Liver (tissue), 9 donors: ENCODE measurements around the gene COG2. TPM values are rescaled to one million over a fixed set of nuclear protein-coding genes. Genes with fewer than 3 reads are reported as not detected.
A peak's percentile ranks its signal among the peaks of the same experiment; 100 is the strongest.

ENCODE experiments used
- DNase-seq: peaks from one replicate; pipeline ENCODE4 v3.0.0-alpha.2; 2017; ENCODE audit warnings: low spot score
- H3K27ac ChIP-seq, 2 donors: one replicate each; pipeline ENCODE4 v1.7.0; 2013; ENCODE audit warnings: inconsistent platforms in 2 of 2, low read length in 2 of 2, control low read depth in 1 of 2, low read depth in 1 of 2, mild to moderate bottlenecking in 1 of 2
- H3K27me3 ChIP-seq, 4 donors: one replicate each; pipeline versions ENCODE4 v1.6.1 to v1.7.0; 2013; ENCODE audit warnings: low read length in 3 of 4, inconsistent platforms in 1 of 4, mild to moderate bottlenecking in 1 of 4, moderate library complexity in 1 of 4; ENCODE audit not compliant: control insufficient read depth in 4 of 4, insufficient read depth in 4 of 4
- H3K36me3 ChIP-seq, 4 donors: one replicate each; pipeline versions ENCODE4 v1.6.1 to v1.7.0; 2013; ENCODE audit warnings: low read length in 3 of 4, mild to moderate bottlenecking in 3 of 4, low read depth in 1 of 4, moderate library complexity in 1 of 4; ENCODE audit not compliant: control insufficient read depth in 4 of 4, insufficient read depth in 3 of 4
- H3K4me1 ChIP-seq, 4 donors: one replicate each; pipeline versions ENCODE4 v1.6.1 to v1.7.0; 2013; ENCODE audit warnings: low read length in 3 of 4, mild to moderate bottlenecking in 3 of 4, moderate library complexity in 1 of 4; ENCODE audit not compliant: control insufficient read depth in 4 of 4, insufficient read depth in 4 of 4
- H3K4me3 ChIP-seq, 3 donors: one replicate each; pipeline versions ENCODE4 v1.6.1 to v1.7.0; 2013; ENCODE audit warnings: low read length in 3 of 3, control low read depth in 1 of 3, low read depth in 1 of 3, mild to moderate bottlenecking in 1 of 3
- H3K9ac ChIP-seq, 2 donors: one replicate each; pipeline ENCODE4 v1.7.0; 2013; ENCODE audit warnings: low read length in 2 of 2, mild to moderate bottlenecking in 2 of 2, moderate library complexity in 2 of 2, control low read depth in 1 of 2, low read depth in 1 of 2
- H3K9me3 ChIP-seq, 4 donors: one replicate each; pipeline versions ENCODE4 v1.6.1 to v1.7.0; 2013; ENCODE audit warnings: low read length in 3 of 4; ENCODE audit not compliant: control insufficient read depth in 4 of 4
- ATF3 ChIP-seq: IDR thresholded peaks from 2 replicates; pipeline ENCODE4 v1.6.1; 2016; ENCODE audit warnings: antibody characterized with exemption
- CTCF ChIP-seq: fragments of 150-350 bp; IDR thresholded peaks from 2 replicates; pipeline ENCODE4 v1.5.1; 2017; ENCODE audit warnings: improper control_type of control experiment, low read depth, low read length; ENCODE audit not compliant: missing input control
- EGR1 ChIP-seq, 2 donors: IDR thresholded peaks; 2 replicates each; pipeline ENCODE4 v1.6.1; 2016 to 2018; ENCODE audit warnings: antibody characterized with exemption in 2 of 2, low read depth in 2 of 2
- FOXA1 ChIP-seq: IDR thresholded peaks from 2 replicates; pipeline ENCODE4 v1.6.1; 2016; ENCODE audit warnings: antibody characterized with exemption
- FOXA2 ChIP-seq: IDR thresholded peaks from 2 replicates; pipeline ENCODE4 v1.6.1; 2016; ENCODE audit warnings: antibody characterized with exemption
- GABPA ChIP-seq, 2 donors: IDR thresholded peaks in 1 of 2; conservative IDR thresholded peaks in 1 of 2; 2 replicates each; pipeline ENCODE4 v1.6.1; 2016; ENCODE audit warnings: antibody characterized with exemption in 2 of 2, mild to moderate bottlenecking in 1 of 2, moderate library complexity in 1 of 2
- HNF4A ChIP-seq, 2 donors: conservative IDR thresholded peaks; 2 replicates each; pipeline ENCODE4 v1.6.1; 2016; ENCODE audit warnings: antibody characterized with exemption in 2 of 2, mild to moderate bottlenecking in 2 of 2
- HNF4G ChIP-seq: IDR thresholded peaks from 2 replicates; pipeline ENCODE4 v1.6.1; 2016; ENCODE audit warnings: antibody characterized with exemption
- JUND ChIP-seq, 2 donors: IDR thresholded peaks; 2 replicates each; pipeline ENCODE4 v1.6.1; 2016; ENCODE audit warnings: antibody characterized with exemption in 2 of 2
- MAX ChIP-seq: IDR thresholded peaks from 2 replicates; pipeline ENCODE4 v1.6.1; 2016; ENCODE audit warnings: antibody characterized with exemption
- NR2F2 ChIP-seq: IDR thresholded peaks from 2 replicates; pipeline ENCODE4 v1.6.1; 2016; ENCODE audit warnings: antibody characterized with exemption
- RAD21 ChIP-seq, 2 donors: IDR thresholded peaks; 2 replicates each; pipeline ENCODE4 v1.6.1; 2016; ENCODE audit warnings: antibody characterized with exemption in 2 of 2, mild to moderate bottlenecking in 2 of 2
- REST ChIP-seq: IDR thresholded peaks from 2 replicates; pipeline ENCODE4 v1.6.1; 2016; ENCODE audit warnings: antibody characterized with exemption, mild to moderate bottlenecking
- RXRA ChIP-seq, 2 donors: IDR thresholded peaks; 2 replicates each; pipeline ENCODE4 v1.6.1; 2017 to 2018; ENCODE audit warnings: antibody characterized with exemption in 2 of 2, mild to moderate bottlenecking in 1 of 2
- SP1 ChIP-seq: IDR thresholded peaks from 2 replicates; pipeline ENCODE4 v1.6.1; 2018; ENCODE audit warnings: antibody characterized with exemption, mild to moderate bottlenecking
- TAF1 ChIP-seq: conservative IDR thresholded peaks from 2 replicates; pipeline ENCODE4 v1.6.1; 2016; ENCODE audit warnings: antibody characterized with exemption, mild to moderate bottlenecking
- YY1 ChIP-seq: IDR thresholded peaks from 2 replicates; pipeline ENCODE4 v1.6.1; 2016; ENCODE audit warnings: antibody characterized with exemption, mild to moderate bottlenecking
- ZBTB33 ChIP-seq: IDR thresholded peaks from 2 replicates; pipeline ENCODE4 v1.6.1; 2016; ENCODE audit warnings: antibody characterized with exemption
- WGBS: extraction: QIAGEN DNeasy Blood & Tissue Kit; methylation state at CpG from one replicate; pipeline ENCODE4 v1.1.7; 2013; 5-methylcytosine and 5-hydroxymethylcytosine counted together
- polyA plus RNA-seq, 2 donors: library from polyadenylated mRNA; stranded (reverse) in 1 of 2; unstranded in 1 of 2; fragments of 200-250 nt in 1 of 2; fragments of >200 nt in 1 of 2; fragmentation: Nextera tagmentation in 1 of 2; extraction: Ambion mirVana in 1 of 2; gene quantifications; one replicate each; pipeline versions ENCODE4 v1.2.1 to v1.2.3, GENCODE V29; 2013 to 2015
- total RNA-seq, 2 donors: library from RNA; depleted of rRNA; stranded (reverse); fragments of >200 nt; gene quantifications; one replicate each; pipeline ENCODE4 v1.2.3, GENCODE V29; 2014
- donor health status: healthy.
- donor health status: healthy.
- donor health status: healthy.
- donor health status: healthy.
- donor health status: healthy.

COG2 gene
- total and polyA plus RNA-seq, 4 donors, result 6.4 to 16.1 (median 14.3) TPM

- Histone ChIP-seq H3K9me3 (no peaks in the 10 kb centered on the region), H3K4me3 (no peak overlapping the region), H3K27me3 (no peaks in the 10 kb centered on the region), H3K4me1 (peaks cover 0 to 5% (median 3%) of the 10 kb centered on the region in 4 donors), H3K36me3 (peaks cover 4 to 24% (median 18%) of the 10 kb centered on the region in 4 donors), H3K9ac (no peak overlapping the region), H3K27ac (no peak overlapping the region)
- 91% methylated on average over 7 of the region's 7 CpGs for WGBS
- TF ChIP-seq HNF4G (no peak), MAX (no peak), ZBTB33 (no peak), REST (no peak), FOXA1 (no peak), NR2F2 (no peak), CTCF (no peak), RXRA (IDR thresholded peaks at IDR 0.05) (no peak), YY1 (no peak), JUND (IDR thresholded peaks at IDR 0.05) (no peak), SP1 (no peak), GABPA (IDR thresholded peaks at IDR 0.05 in 1 of 2, conservative IDR thresholded peaks at IDR 0.05 in 1 of 2) (no peak), FOXA2 (no peak), TAF1 (no peak)
- DNase-seq, result no peak
Observed at GRCh38 chr1:230696722-230697437, 54.6 kb downstream of the COG2 start.

GRCh38 chr1:230698130-230698529 is 55.8 kb downstream of the COG2 start:
- Histone ChIP-seq H3K4me3 (no peak overlapping the region), H3K9ac (no peak overlapping the region), H3K27me3 (no peaks in the 10 kb centered on the region), H3K36me3 (peaks cover 2 to 24% (median 19%) of the 10 kb centered on the region in 4 donors), H3K4me1 (peaks cover 0 to 5% (median 3%) of the 10 kb centered on the region in 4 donors), H3K9me3 (no peaks in the 10 kb centered on the region), H3K27ac (peak overlapping the region in 1 of 2 donors; percentile 0)
- no peak for DNase-seq
- WGBS, result 72% methylated on average over 14 of the region's 14 CpGs
- TF ChIP-seq ATF3, result no peak
- no peak for TF ChIP-seq ZBTB33
- TF ChIP-seq EGR1 (IDR thresholded peaks at IDR 0.05; ENCODE audit: low read depth in 2 of 2), result no peak
- TF ChIP-seq YY1, result peak; percentile 40
- no peak for TF ChIP-seq HNF4G
- no peak for TF ChIP-seq TAF1
- no peak for TF ChIP-seq JUND (IDR thresholded peaks at IDR 0.05)
- TF ChIP-seq RAD21 (IDR thresholded peaks at IDR 0.05), result peak; percentile 75 to 82
- no peak for TF ChIP-seq NR2F2
- peak in 1 of 2 donors; percentile 18 for TF ChIP-seq HNF4A (conservative IDR thresholded peaks at IDR 0.05)
- TF ChIP-seq FOXA1, result no peak
- TF ChIP-seq SP1, result peak; percentile 22
